ENCODE results near the gene ZNF445. TPM values are rescaled to one million over a fixed set of nuclear protein-coding genes. Genes with fewer than 3 reads are reported as not detected.
"Not testable (repeated sequence)": the region's sequence is repeated elsewhere in the genome, so short reads cannot be mapped to it uniquely, and the experiment has no call there.

Gene ZNF445
- total and polyA plus RNA-seq, 4 experiments from 2014 or later: 0.57 to 31.5 (median 16.9) TPM

DNA sequence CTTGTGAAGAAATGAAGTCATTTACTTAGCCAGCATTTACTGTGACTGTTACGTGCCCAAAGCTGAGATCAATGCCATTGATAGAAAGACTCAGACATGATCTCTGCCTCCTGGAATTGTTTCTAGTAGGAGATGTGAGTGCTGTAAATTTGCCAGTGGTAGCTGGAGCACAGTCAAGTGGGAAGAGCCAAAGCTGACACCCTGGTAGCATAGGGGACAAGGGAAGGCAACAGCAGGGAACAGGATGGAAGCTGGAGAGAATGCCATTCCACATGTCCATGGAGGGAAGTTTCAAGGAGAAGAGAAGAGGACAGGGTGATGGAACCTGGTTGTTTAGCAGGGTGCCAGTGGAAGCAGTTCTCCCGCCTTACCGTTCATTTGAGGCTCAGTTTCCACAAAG lies 74.9 kb downstream of the ZNF445 start:
- H3K9me3 Mint-ChIP-seq: no peaks in the 10 kb centered on the region
- Histone ChIP-seq H3K36me3 (ENCODE audit: insufficient read depth, low read length) (no peaks in the 10 kb centered on the region), H3K27me3 (ENCODE audit: insufficient read depth, low read length) (no peaks in the 10 kb centered on the region), H3K4me3 (ENCODE audit: low read length in 2 of 2) (no peak overlapping the region), H3K4me1 (ENCODE audit: insufficient read depth, low read length) (no peaks in the 10 kb centered on the region), H3K9me3 (ENCODE audit: control insufficient read depth in 1 of 2, low read length in 2 of 2) (no peaks in the 10 kb centered on the region), H3K27ac (ENCODE audit: low read depth, low read length) (no peak overlapping the region)
- no peaks in the 10 kb centered on the region for H3K27me3 Mint-ChIP-seq
- H3K36me3 Mint-ChIP-seq: peaks cover 13 to 24% of the 10 kb centered on the region in 2 donors
- no peak for DNase-seq
- no peak overlapping the region for H3K27ac Mint-ChIP-seq
- H3K4me3 Mint-ChIP-seq: no peak overlapping the region
- POLR2A ChIA-PET (ENCODE audit: partially characterized antibody): no interaction called here
- CTCF ChIA-PET (ENCODE audit: partially characterized antibody): no interaction called here
- H3K4me1 Mint-ChIP-seq: no peaks in the 10 kb centered on the region
- intact Hi-C loops (cut with micrococcal nuclease): no loop called here

DNA sequence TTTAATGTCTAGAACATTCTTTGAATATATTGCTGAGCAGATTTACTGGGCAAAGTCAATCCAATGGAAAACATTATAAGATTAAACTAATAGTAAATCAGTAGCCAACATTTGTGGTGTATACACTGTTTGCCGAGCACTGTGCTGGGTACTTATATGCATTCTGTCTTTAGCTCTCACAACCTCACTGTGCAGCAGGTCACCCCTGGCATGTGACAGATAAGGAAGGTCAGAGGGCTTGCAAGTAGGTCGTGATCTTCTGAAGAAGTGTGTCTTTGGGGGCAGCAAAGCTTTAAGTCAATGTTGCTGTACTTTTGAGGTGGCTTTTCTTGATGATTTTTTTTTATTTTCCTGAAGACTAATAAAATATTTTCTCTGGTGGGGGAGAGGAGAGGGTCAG lies 76.7 kb downstream of the ZNF445 start:
- H3K4me1 ChIP-seq (ENCODE audit: insufficient read depth, low read length): no peaks in the 10 kb centered on the region
- ChIA-PET POLR2A (ENCODE audit: partially characterized antibody) (no interaction called here), CTCF (ENCODE audit: partially characterized antibody) (no interaction called here)
- H3K27me3 Mint-ChIP-seq: no peaks in the 10 kb centered on the region
- no peaks in the 10 kb centered on the region for H3K9me3 ChIP-seq (ENCODE audit: control insufficient read depth in 1 of 2, low read length in 2 of 2)
- no peak for DNase-seq
- no peaks in the 10 kb centered on the region for H3K36me3 ChIP-seq (ENCODE audit: insufficient read depth, low read length)
- no peak overlapping the region for H3K4me3 ChIP-seq (ENCODE audit: low read length in 2 of 2)
- H3K36me3 Mint-ChIP-seq: peaks cover 19 to 28% of the 10 kb centered on the region in 2 donors
- H3K27ac ChIP-seq (ENCODE audit: low read depth, low read length): no peak overlapping the region
- no peaks in the 10 kb centered on the region for H3K27me3 ChIP-seq (ENCODE audit: insufficient read depth, low read length)
- no peak overlapping the region for H3K27ac Mint-ChIP-seq
- H3K4me1 Mint-ChIP-seq: no peaks in the 10 kb centered on the region
- H3K9me3 Mint-ChIP-seq: no peaks in the 10 kb centered on the region
- no peak overlapping the region for H3K4me3 Mint-ChIP-seq
- intact Hi-C loops (cut with micrococcal nuclease): no loop called here

DNA sequence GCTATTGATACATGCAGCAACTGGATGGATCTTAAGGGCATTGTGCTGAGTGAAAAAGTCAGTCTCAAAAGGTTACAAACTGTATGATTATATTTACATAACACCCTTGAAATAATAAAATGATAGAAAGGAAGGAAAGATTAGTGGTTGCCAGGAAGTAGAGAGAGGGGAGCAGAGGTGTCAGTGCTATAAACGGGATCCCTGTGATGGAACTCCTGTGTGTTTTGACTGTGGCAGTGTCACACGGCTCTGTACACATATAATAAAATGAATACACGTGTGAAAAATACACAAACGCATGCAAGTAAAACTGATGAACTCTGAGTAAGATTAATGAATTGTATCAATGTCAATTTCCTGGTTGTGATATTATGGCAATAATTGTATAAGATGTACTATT lies 78.6 kb downstream of the ZNF445 start:
- peaks cover 19 to 21% of the 10 kb centered on the region in 2 donors for H3K36me3 Mint-ChIP-seq
- no peak for DNase-seq
- Histone ChIP-seq H3K27ac (ENCODE audit: low read depth, low read length) (no peak overlapping the region), H3K9me3 (ENCODE audit: control insufficient read depth in 1 of 2, low read length in 2 of 2) (no peaks in the 10 kb centered on the region), H3K27me3 (ENCODE audit: insufficient read depth, low read length) (no peaks in the 10 kb centered on the region), H3K4me1 (ENCODE audit: insufficient read depth, low read length) (no peaks in the 10 kb centered on the region), H3K36me3 (ENCODE audit: insufficient read depth, low read length) (no peaks in the 10 kb centered on the region), H3K4me3 (ENCODE audit: low read length in 2 of 2) (no peak overlapping the region)
- intact Hi-C loops (cut with micrococcal nuclease): no loop called here
- ChIA-PET POLR2A (ENCODE audit: partially characterized antibody) (no interaction called here), CTCF (ENCODE audit: partially characterized antibody) (no interaction called here)
- H3K4me3 Mint-ChIP-seq: no peak overlapping the region
- no peaks in the 10 kb centered on the region for H3K4me1 Mint-ChIP-seq
- no peaks in the 10 kb centered on the region for H3K27me3 Mint-ChIP-seq
- no peak overlapping the region for H3K27ac Mint-ChIP-seq
- no peaks in the 10 kb centered on the region for H3K9me3 Mint-ChIP-seq

DNA sequence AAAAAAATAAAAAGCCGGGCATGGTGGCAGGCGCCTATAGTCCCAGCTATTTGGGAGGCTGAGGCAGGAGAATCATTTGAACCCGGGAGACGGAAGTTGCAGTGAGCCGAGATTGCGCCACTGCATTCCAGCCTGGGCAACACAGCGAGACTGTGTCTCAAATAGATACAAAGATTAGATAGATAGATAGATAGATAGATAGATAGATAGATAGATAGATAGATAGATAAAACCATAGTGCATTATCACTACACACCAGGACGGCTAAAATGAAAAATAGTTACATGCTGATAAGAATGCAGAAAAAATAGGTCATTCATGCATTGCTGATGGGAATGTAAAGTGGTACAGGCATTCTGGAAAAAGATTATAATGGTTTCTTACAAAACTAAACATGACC lies 79.2 kb downstream of the ZNF445 start:
- not testable (repeated sequence) for H3K4me1 ChIP-seq (ENCODE audit: insufficient read depth, low read length); DNase-seq

DNA sequence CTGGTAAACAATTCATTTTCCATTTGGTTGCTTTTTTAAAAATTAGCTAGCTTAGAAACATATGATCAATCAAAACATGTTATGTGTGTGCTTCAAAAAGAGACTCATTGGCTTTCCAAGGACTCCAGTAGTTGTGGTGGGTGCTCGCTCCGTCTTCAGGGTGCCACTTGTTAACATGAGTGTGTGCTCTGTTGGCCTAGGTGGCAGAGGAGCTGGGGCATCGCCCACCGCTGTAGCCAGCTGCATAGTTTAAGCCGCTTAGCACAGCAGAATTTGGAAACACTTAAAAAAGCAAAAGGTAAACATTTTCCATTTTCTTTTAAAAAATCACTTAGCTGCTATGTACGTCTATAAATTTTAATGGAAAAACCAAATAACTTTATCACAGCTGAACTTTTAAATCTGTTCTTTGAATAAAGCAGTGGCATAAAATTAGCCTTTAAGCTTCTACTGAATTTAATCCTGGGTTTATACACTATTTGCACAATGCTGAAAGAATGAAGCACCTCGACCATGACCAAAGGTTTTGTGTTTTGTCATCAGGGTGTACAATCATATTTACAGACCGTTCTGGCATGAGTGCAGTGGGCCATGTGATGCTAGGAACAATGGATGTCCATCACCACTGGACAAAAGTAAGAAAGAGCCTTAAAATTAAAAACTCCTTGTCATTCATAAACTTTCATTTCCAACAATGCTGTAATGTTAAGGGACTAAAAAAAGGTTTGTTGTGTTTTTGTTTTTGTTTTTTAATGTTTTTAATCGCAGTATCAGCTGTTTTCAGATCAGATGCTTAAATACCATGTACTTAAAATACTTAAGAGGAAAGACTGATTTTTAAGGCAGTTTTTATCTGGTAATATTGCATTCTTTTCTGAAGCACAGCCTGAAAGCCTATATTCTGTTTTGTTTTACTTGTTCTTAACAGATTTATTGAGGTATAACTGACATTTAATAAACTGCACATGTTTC lies 81.0 kb downstream of the ZNF445 start:
- no peak for DNase-seq
- H3K27me3 ChIP-seq (ENCODE audit: insufficient read depth, low read length): no peaks in the 10 kb centered on the region
- H3K4me3 Mint-ChIP-seq: no peak overlapping the region
- H3K9me3 ChIP-seq (ENCODE audit: control insufficient read depth in 1 of 2, low read length in 2 of 2): no peaks in the 10 kb centered on the region
- ChIA-PET POLR2A (ENCODE audit: partially characterized antibody) (no interaction called here), CTCF (ENCODE audit: partially characterized antibody) (no interaction called here)
- no peak overlapping the region for H3K4me3 ChIP-seq (ENCODE audit: low read length in 2 of 2)
- no peaks in the 10 kb centered on the region for H3K36me3 ChIP-seq (ENCODE audit: insufficient read depth, low read length)
- peaks cover 18 to 19% of the 10 kb centered on the region in 2 donors for H3K36me3 Mint-ChIP-seq
- no peaks in the 10 kb centered on the region for H3K27me3 Mint-ChIP-seq
- H3K4me1 ChIP-seq (ENCODE audit: insufficient read depth, low read length): no peaks in the 10 kb centered on the region
- peaks cover 0 to 3% (median 0%) of the 10 kb centered on the region in 8 donors for H3K9me3 Mint-ChIP-seq
- no peaks in the 10 kb centered on the region for H3K4me1 Mint-ChIP-seq
- intact Hi-C loops (cut with micrococcal nuclease): no loop called here
- H3K27ac ChIP-seq (ENCODE audit: low read depth, low read length): no peak overlapping the region
- H3K27ac Mint-ChIP-seq: no peak overlapping the region

More for the DNA sequence above, 79.2 kb downstream of the ZNF445 start:
- H3K27ac Mint-ChIP-seq; H3K27ac ChIP-seq (ENCODE audit: low read depth, low read length); H3K9me3 ChIP-seq (ENCODE audit: control insufficient read depth in 1 of 2, low read length in 2 of 2); H3K4me1 Mint-ChIP-seq; intact Hi-C loops (cut with micrococcal nuclease); H3K27me3 Mint-ChIP-seq; H3K4me3 ChIP-seq (ENCODE audit: low read length in 2 of 2); H3K4me3 Mint-ChIP-seq; CTCF ChIA-PET (ENCODE audit: partially characterized antibody); POLR2A ChIA-PET (ENCODE audit: partially characterized antibody); H3K9me3 Mint-ChIP-seq; H3K27me3 ChIP-seq (ENCODE audit: insufficient read depth, low read length); H3K36me3 ChIP-seq (ENCODE audit: insufficient read depth, low read length): not testable (repeated sequence)
- H3K36me3 Mint-ChIP-seq: peaks cover 18 to 19% of the 10 kb centered on the region in 2 donors

DNA sequence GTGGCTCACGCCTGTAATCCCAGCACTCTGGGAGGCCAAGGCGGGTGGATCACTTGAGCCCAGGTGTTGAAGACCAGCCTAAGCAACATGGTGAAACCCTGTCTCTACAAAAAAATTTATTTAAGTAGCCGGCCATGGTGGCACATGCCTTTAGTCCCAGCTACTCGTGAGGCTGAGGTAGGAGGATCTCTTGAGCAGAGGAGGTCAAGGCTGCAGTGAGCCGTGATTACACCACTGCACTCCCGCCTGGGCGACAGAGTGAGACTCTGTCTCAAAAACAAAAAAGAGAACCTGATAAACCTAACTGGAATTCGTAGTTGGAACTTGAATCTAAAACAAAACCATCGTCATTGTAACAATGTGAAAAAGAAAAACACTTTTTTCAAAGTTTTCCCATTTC lies 81.8 kb downstream of the ZNF445 start:
- Mint-ChIP-seq H3K4me3 (no peak overlapping the region), H3K27me3 (no peaks in the 10 kb centered on the region), H3K9me3 (peaks cover 0 to 4% (median 0%) of the 10 kb centered on the region in 8 donors), H3K27ac (no peak overlapping the region), H3K36me3 (peaks cover 15% of the 10 kb centered on the region in 2 donors), H3K4me1 (no peaks in the 10 kb centered on the region)
- Histone ChIP-seq H3K4me3 (ENCODE audit: low read length in 2 of 2) (no peak overlapping the region), H3K36me3 (ENCODE audit: insufficient read depth, low read length) (no peaks in the 10 kb centered on the region), H3K27me3 (ENCODE audit: insufficient read depth, low read length) (no peaks in the 10 kb centered on the region), H3K4me1 (ENCODE audit: insufficient read depth, low read length) (no peaks in the 10 kb centered on the region), H3K9me3 (ENCODE audit: control insufficient read depth in 1 of 2, low read length in 2 of 2) (no peaks in the 10 kb centered on the region), H3K27ac (ENCODE audit: low read depth, low read length) (no peak overlapping the region)
- DNase-seq: peak in 1 of 5 donors; percentile 17
- intact Hi-C loops (cut with micrococcal nuclease): no loop called here
- POLR2A ChIA-PET (ENCODE audit: partially characterized antibody): no interaction called here
- CTCF ChIA-PET (ENCODE audit: partially characterized antibody): no interaction called here

DNA sequence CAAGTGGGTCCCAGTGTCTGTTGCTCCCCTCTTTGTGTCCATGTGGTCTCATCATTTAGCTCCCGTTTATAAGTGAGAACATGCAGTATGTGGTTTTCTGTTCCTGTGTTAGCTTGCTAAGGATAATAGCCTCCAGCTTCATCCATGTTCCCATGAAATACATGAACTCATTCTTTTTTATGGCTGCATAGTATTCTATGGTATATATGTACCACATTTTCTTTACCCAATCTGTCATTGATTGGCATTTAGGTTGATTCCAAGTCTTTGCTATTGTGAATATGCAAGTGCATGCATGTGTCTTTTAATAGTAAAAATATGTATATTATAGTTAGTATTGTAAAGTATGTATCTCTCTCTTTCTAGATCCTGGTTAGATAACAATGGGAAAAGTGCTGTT lies 85.0 kb downstream of the ZNF445 start:
- Mint-ChIP-seq H3K4me3 (no peak overlapping the region), H3K36me3 (peaks cover 6 to 9% of the 10 kb centered on the region in 2 donors), H3K27me3 (no peaks in the 10 kb centered on the region), H3K9me3 (peaks cover 0 to 6% (median 2%) of the 10 kb centered on the region in 8 donors), H3K4me1 (peaks cover 0 to 2% (median 0%) of the 10 kb centered on the region in 4 donors), H3K27ac (no peak overlapping the region)
- intact Hi-C loops (cut with micrococcal nuclease): no loop called here
- Histone ChIP-seq H3K36me3 (ENCODE audit: insufficient read depth, low read length) (no peaks in the 10 kb centered on the region), H3K27me3 (ENCODE audit: insufficient read depth, low read length) (no peaks in the 10 kb centered on the region), H3K4me3 (ENCODE audit: low read length in 2 of 2) (no peak overlapping the region), H3K27ac (ENCODE audit: low read depth, low read length) (no peak overlapping the region), H3K4me1 (ENCODE audit: insufficient read depth, low read length) (no peaks in the 10 kb centered on the region), H3K9me3 (ENCODE audit: control insufficient read depth in 1 of 2, low read length in 2 of 2) (no peaks in the 10 kb centered on the region)
- ChIA-PET POLR2A (ENCODE audit: partially characterized antibody) (no interaction called here), CTCF (ENCODE audit: partially characterized antibody) (no interaction called here)
- DNase-seq: no peak

Data from CD4-positive, alpha-beta memory T cell (primary cell).